Stimulated activated CD4-positive, alpha-beta T cell treated with anti-CD3 and anti-CD28 coated beads, Interleukin-12 subunit alpha, Interleukin-12 subunit beta, amount 100 ng/mL, for 4 hours (primary cell): Measurements from ENCODE around the gene RASA2.
"Not testable (repeated sequence)": the region's sequence is repeated elsewhere in the genome, so short reads cannot be mapped to it uniquely, and the experiment has no call there.

Experiments
- DNase-seq: peaks from one replicate; pipeline ENCODE4 v3.0.0-alpha.2; 2020

The RASA2 gene

DNA sequence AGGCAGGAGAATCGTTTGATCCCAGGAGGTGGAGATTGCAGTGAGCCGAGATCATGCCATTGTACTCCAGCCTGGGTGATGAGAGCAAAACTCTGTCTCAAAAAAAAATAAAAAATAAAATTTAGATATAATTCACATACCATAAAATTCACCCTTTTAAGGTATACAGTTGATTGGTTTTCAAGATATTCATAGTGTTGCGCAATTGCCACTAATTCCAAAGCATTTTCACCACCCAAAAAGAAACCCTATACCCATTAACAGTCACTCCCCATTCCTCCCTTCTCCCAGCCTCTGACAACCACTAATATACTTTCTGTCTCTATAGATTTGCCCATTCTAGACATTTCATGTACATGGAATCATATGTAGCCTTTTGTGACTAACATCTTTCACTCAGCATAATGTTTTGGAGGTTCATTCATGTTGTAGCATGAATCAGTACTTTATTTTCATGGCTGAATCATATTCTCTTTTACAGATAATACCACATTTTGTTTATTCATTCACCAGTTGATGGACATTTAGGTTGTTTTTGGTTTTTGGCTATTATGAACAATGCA lies 116.7 kb downstream of the RASA2 start:
- DNase-seq, result no peak

DNA sequence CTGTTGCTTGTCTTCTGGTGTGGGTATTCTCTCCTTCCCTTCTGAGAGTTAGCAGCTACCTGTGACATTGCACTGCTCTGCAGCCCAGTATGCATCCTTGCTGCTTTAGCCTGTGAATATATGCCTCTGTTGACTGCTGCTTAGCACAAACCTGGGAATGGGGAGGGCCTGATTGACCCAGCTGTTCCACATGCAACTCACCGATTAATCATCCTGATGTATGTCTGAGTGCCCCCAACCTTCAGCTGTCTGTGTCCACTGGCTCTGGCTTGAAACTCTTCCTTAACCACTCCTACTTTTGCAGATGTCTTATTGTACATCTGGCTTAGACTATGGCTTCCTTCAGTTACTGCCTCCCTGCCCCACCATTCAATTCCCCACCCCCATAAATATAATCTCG lies 119.1 kb downstream of the RASA2 start:
- no peak for DNase-seq

- no peak for DNase-seq
Measured at GRCh38 chr3:141608438-141608837, 121.6 kb downstream of the RASA2 start.

DNA sequence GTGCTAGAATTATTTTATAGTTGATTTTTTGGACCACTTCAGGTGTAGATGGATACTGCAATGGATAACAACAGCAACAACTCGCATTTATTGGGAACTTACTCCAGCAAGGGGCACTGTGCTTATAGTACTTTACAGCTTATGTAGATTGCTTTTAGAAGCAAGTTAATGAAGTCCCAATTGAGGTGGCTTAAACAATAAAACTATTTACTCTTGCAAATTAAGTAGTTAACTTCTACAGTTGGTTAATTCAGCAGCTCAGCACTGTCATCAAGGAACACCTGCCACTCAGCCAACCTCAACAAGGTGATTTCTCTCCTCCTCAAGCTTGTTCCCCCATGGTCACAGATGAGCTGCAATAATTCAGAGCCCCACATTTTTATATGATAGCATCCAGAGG lies 124.1 kb downstream of the RASA2 start:
- no peak for DNase-seq

- no peak for DNase-seq
Measured at GRCh38 chr3:141618103-141618910, 131.5 kb downstream of the RASA2 start.

DNA sequence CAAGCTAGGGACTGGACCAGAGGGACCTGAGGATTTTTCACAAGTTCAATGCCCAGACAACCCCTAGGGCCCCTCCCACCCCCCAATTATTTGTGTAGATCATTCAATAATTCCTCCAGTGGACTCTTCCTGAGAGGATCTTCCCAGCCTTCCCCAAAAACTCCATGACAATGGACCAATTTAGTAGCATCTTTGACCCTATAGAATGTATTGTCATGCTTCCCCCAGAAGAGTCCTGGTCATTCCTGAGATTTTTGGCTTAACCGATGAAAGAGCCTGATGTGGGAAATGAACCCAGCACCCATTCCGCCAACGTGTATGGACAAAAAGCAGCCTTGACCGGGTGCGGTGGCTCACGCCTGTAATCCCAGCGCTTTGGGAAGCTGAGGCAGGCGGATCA lies 132.1 kb downstream of the RASA2 start:
- no peak for DNase-seq

DNA sequence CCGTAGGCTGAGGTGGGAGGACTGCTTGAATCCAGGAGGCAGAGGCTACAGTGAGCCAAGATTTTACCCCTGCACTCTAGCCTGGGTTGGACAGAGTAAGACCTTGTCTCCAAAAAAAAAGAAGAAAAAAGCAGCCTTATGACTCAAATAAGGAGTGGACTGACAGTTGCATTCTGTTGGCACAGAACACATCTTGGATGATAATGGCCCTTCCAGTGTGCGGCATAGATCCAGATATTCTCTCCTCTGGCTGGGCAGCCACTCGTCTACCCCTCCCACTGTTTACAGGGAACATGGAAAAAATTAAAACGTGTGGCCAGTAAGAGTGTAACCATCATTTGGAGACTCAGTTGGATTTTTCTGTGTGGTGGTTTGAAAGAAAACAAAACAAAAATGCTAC lies 132.6 kb downstream of the RASA2 start:
- DNase-seq, result no peak

- DNase-seq, result no peak
Measured at GRCh38 chr3:141623691-141624090, 136.9 kb downstream of the RASA2 start.

DNA sequence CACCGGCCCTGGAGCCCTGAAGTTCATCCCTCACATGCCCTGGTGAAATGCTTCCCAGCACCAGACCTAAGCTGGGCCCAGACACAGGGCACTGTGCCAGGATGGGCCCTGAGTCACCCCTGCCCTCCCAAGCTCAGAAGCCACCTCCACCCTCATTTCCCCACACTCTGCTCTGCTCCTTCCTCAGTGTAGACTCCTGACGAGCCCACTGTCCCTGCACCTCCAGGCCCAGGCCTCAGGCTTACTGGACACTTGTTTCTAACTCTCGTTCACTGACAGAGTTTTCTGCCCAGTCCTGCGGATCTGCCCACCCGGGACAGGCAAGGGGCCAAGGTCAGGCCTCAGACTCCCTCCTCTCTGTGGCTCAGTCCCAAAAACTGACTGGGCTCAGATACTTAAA lies 138.7 kb downstream of the RASA2 start:
- DNase-seq, result no peak

- DNase-seq, result not testable (repeated sequence)
Measured at GRCh38 chr3:141628334-141628733, 141.5 kb downstream of the RASA2 start.

- DNase-seq, result not testable (repeated sequence)
Measured at GRCh38 chr3:141628868-141629441, 142.1 kb downstream of the RASA2 start.

DNA sequence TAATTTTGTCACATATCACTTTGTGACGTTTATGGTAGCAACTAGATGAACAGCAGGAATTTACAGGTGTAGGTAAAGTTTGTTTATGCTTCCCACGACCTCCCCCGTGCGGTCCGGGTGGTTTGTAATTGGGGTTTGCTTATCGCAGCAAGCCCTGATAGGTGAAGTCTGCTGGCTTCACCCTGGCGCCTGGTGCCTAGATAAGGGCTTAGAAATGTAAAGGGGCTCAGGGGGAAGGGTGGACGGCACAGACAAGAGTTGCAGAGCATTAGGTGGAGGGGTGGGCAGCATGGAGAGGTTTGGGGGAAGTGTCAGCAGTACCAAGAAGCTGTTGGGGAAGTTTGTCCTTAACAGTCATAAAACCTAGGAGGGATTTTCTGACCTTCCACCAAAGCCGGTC lies 143.1 kb downstream of the RASA2 start:
- DNase-seq, result no peak

GRCh38 chr3:141632779-141633374 lies 146.1 kb downstream of the RASA2 start:
- DNase-seq, result no peak

GRCh38 chr3:141642215-141642614 lies 155.4 kb downstream of the RASA2 start:
- DNase-seq, result no peak

DNA sequence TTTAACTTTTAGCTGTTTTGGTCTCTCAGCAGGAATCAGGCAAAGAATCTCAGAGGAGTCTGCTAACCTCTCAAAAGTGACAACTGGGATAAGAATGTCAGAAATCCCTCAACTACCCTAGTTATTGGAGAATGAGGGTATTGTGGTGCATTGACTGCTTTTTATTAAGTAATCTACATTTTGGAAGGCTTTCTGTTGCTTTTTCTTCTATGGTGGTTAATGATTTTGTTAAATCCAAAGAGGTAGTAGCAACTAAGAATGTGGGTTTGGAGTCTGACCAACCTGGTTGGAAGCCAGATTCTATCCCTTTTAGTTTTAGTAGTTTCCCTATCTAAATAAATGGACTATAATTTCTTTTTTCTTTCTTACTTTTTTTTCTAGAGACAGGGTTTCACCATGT lies 156.6 kb downstream of the RASA2 start:
- DNase-seq, result no peak

DNA sequence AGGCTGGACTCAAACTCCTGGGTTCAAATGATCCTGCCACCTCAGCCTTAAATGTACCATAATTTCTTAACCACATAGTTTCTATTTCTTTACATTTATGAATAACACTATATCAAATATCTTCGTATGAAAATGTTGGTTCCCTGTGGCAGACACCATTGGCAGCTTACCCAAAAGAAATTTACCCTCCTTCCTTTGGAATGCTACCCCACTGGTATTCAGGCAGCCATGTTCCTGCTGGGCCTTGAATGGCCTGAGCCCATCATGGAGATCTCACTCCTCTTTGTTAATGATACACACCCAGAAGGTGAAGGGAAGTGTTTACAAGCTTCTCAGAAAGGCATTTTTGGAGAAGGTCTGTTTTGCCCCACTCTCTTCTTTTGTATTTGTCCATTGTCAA lies 157.0 kb downstream of the RASA2 start:
- no peak for DNase-seq

DNA sequence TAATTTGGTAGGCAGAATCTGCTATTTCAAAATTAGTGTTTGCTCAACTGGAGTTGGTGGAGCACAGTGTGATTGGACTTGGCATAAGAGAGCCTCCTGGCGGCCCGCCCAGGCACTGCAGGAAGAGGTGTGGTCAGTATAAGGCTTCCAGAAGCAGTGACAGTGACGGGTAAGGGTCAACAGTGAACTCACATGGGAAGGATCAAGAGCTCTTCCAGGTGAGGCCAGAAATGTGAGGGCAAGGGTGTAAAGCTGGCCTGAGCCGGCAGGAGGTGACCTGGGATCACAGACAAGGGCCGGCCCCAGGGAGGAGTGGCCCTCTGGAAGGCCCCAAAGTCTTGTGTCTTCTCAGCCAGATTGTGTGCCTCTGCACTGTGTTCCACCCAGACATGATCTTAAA lies 158.1 kb downstream of the RASA2 start:
- peak; percentile 64 for DNase-seq

- DNase-seq, result no peak
Measured at GRCh38 chr3:141646760-141647561, 160.1 kb downstream of the RASA2 start.

DNA sequence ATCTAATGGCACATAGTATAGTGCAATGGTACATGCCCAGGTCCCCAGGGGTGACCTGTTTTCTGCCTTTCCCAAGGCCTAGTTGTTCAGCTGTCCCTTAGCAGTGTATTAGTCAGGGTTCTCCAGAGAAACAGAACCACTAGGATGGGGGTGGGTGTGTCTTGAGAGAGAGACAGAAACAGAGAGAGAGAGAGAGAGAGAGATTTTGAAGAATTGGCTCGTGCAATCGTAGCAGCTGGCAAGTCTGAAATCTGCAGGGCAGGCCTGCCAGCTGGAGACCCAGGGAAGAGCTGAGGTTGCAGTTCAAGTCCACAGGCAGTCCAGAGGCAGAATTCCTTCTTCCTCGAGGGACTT lies 160.7 kb downstream of the RASA2 start:
- no peak for DNase-seq

- DNase-seq, result no peak
Measured at GRCh38 chr3:141648055-141648910, 161.5 kb downstream of the RASA2 start.

DNA sequence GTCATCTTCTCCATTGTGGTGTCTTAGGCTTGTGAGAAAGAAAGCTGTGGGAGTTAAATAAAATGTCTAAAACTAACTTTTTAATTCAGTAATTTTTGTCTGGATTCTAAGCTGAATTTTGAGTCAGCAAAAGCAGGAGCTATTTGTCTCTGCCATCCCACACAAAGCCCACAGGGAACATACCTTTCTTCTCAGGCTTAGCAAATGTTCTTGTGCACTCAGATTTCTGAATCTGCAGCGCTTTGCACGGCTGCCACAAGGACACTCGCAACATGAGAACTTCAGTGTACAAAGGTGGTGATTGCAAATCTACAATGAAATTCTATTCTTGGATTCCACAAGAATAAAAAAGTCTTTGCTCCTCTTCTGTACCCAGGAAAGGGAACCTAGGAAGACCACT lies 163.0 kb downstream of the RASA2 start:
- no peak for DNase-seq

DNA sequence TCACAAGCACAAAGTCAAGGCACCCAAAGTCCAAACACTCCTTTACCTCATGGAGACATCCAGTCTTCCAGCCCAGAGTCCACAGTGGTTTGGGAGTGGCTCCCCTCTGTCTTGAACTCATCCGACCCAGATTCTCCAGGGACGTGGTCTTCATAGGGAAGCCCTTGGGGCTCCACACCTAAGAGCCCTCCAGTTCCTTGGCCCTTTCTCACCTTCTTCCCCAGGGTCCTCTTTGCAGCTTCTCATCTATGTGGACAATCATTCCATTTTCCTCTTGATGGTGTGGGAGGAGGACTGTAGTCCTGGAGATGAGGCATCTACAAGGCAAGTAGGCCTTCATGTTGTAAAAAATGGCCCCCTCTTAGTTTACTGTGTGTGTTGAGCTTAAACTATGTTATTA lies 164.0 kb downstream of the RASA2 start:
- no peak for DNase-seq
